Lower leg skin (tissue), 4 donors: Measurements from ENCODE around the gene NFKB2. TPM values are rescaled to one million over a fixed set of nuclear protein-coding genes. Genes with fewer than 3 reads are reported as not detected.

Source experiments
- DNase-seq, 2 donors: peaks; one replicate each; pipeline ENCODE4 v3.0.0-alpha.2; 2019; ENCODE audit warnings: low spot score in 2 of 2
- H3K4me3 ChIP-seq: fragments of 200-600 bp; sonication (generic); 2 replicates; pipeline ENCODE4 v1.5.1; 2017; ENCODE audit warnings: mild to moderate bottlenecking, low read depth; ENCODE audit not compliant: poor library complexity, severe bottlenecking
- CTCF ChIP-seq, 3 donors: fragments of 450-650 bp; IDR thresholded peaks; one replicate each; pipeline ENCODE4 v1.5.1; 2016; ENCODE audit warnings: antibody characterized with exemption in 3 of 3, mild to moderate bottlenecking in 3 of 3, moderate library complexity in 2 of 3
- POLR2A ChIP-seq, 2 donors: fragments of 450-650 bp; IDR thresholded peaks; one replicate each; pipeline ENCODE4 v1.6.1; 2016 to 2017; ENCODE audit warnings: antibody characterized with exemption in 2 of 2, mild to moderate bottlenecking in 1 of 2, moderate library complexity in 1 of 2
- WGBS, 2 donors: methylation state at CpG; one replicate each; pipeline ENCODE4 v1.1.5; 2018; 5-methylcytosine and 5-hydroxymethylcytosine counted together
- intact Hi-C: fragments of 100-400 bp; cut with DNase I; formaldehyde crosslinking; loops from one replicate; pipeline ENCODE4 v1.15.0; 2023; ENCODE audit warnings: low total_unique reads
- total RNA-seq, 4 donors: library from RNA; depleted of rRNA; stranded (reverse); fragments of >200 nt; gene quantifications; one replicate each; pipeline ENCODE4 v1.1.0, GENCODE V29; 2016

NFKB2 gene
- total RNA-seq, 4 donors from 2014 or later, result 19.4 to 36.1 (median 20.1) TPM

GRCh38 chr10:102407425-102408130 is 12.1 kb downstream of the NFKB2 start:
- no peak overlapping the region for H3K4me3 ChIP-seq
- WGBS, 2 donors, result 45 to 52% methylated on average over 13 of the region's 13 CpGs
- no peak for DNase-seq
- TF ChIP-seq CTCF (IDR thresholded peaks at IDR 0.05) (no peak), POLR2A (IDR thresholded peaks at IDR 0.05) (no peak)
- intact Hi-C loops, result no loop called here

GRCh38 chr10:102408131-102408727 is 12.7 kb downstream of the NFKB2 start:
- TF ChIP-seq CTCF (IDR thresholded peaks at IDR 0.05) (no peak), POLR2A (IDR thresholded peaks at IDR 0.05) (no peak)
- DNase-seq, result no peak
- WGBS, 2 donors, result 47 to 54% methylated on average over 14 of the region's 14 CpGs
- H3K4me3 ChIP-seq, result no peak overlapping the region
- intact Hi-C loops, result no loop called here

GRCh38 chr10:102408728-102409603 is 13.5 kb downstream of the NFKB2 start:
- WGBS, 2 donors, result 1 to 2% methylated on average over 49 to 50 of the region's 103 CpGs
- DNase-seq, result no peak
- intact Hi-C loops, result no loop called here
- H3K4me3 ChIP-seq, result no peak overlapping the region
- TF ChIP-seq CTCF (IDR thresholded peaks at IDR 0.05), result no peak
- TF ChIP-seq POLR2A (IDR thresholded peaks at IDR 0.05), result no peak

- no peak overlapping the region for H3K4me3 ChIP-seq
- 21 to 25% methylated on average over 19 to 24 of the region's 24 CpGs for WGBS, 2 donors
- DNase-seq, result no peak
- no peak for TF ChIP-seq POLR2A (IDR thresholded peaks at IDR 0.05)
- TF ChIP-seq CTCF (IDR thresholded peaks at IDR 0.05), result no peak
- intact Hi-C loops, result no loop called here
These were observed 14.3 kb downstream of the NFKB2 start for GRCh38 chr10:102409604-102410428.

GRCh38 chr10:102410429-102411073 is 15.0 kb downstream of the NFKB2 start:
- DNase-seq, result no peak

More at GRCh38 chr10:102410429-102411073, 15.0 kb downstream of the NFKB2 start:
- H3K4me3 ChIP-seq, result no peak overlapping the region
- intact Hi-C loops, result no loop called here
- no peak for TF ChIP-seq POLR2A (IDR thresholded peaks at IDR 0.05)
- no peak for TF ChIP-seq CTCF (IDR thresholded peaks at IDR 0.05)
- WGBS, 2 donors, result 4 to 6% methylated on average over 42 to 44 of the region's 48 CpGs
